ENCODE data around the gene E2F1. TPM values are rescaled to one million over a fixed set of nuclear protein-coding genes. Genes with fewer than 3 reads are reported as not detected.

Gene E2F1
- total RNA-seq, 4 donors from 2014 or later: 2.1 to 32.2 (median 4.9) TPM

- no peak overlapping the region for H3K27ac ChIP-seq
- peaks cover 0 to 4% (median 0%) of the 10 kb centered on the region in 4 donors for H3K4me1 ChIP-seq
- no peak overlapping the region for H3K4me3 ChIP-seq
- H3K27me3 ChIP-seq: no peaks in the 10 kb centered on the region
- H3K36me3 ChIP-seq: peaks cover 0 to 56% (median 0%) of the 10 kb centered on the region in 3 donors
- H3K9me3 ChIP-seq: no peaks in the 10 kb centered on the region
- no peak for DNase-seq
- no peak for TF ChIP-seq POLR2A (IDR thresholded peaks at IDR 0.05)
- TF ChIP-seq, protein P1, sequence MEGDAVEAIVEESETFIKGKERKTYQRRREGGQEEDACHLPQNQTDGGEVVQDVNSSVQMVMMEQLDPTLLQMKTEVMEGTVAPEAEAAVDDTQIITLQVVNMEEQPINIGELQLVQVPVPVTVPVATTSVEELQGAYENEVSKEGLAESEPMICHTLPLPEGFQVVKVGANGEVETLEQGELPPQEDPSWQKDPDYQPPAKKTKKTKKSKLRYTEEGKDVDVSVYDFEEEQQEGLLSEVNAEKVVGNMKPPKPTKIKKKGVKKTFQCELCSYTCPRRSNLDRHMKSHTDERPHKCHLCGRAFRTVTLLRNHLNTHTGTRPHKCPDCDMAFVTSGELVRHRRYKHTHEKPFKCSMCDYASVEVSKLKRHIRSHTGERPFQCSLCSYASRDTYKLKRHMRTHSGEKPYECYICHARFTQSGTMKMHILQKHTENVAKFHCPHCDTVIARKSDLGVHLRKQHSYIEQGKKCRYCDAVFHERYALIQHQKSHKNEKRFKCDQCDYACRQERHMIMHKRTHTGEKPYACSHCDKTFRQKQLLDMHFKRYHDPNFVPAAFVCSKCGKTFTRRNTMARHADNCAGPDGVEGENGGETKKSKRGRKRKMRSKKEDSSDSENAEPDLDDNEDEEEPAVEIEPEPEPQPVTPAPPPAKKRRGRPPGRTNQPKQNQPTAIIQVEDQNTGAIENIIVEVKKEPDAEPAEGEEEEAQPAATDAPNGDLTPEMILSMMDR (IDR thresholded peaks at IDR 0.05): no peak
Measured at GRCh38 chr20:33709398-33709797, 23.2 kb upstream of the E2F1 start.

- no peak for TF ChIP-seq POLR2A (IDR thresholded peaks at IDR 0.05)
- TF ChIP-seq, protein P1 (IDR thresholded peaks at IDR 0.05): no peak
- Histone ChIP-seq H3K27ac (no peak overlapping the region), H3K9me3 (no peaks in the 10 kb centered on the region), H3K4me1 (peaks cover 0 to 4% (median 0%) of the 10 kb centered on the region in 4 donors), H3K27me3 (no peaks in the 10 kb centered on the region), H3K36me3 (peaks cover 0 to 40% (median 0%) of the 10 kb centered on the region in 3 donors), H3K4me3 (no peak overlapping the region)
- no peak for DNase-seq
Measured at GRCh38 chr20:33707668-33708067, 21.5 kb upstream of the E2F1 start.

GRCh38 chr20:33704197-33704924 lies 18.2 kb upstream of the E2F1 start:
- peaks cover 0 to 20% (median 0%) of the 10 kb centered on the region in 3 donors for H3K36me3 ChIP-seq
- H3K9me3 ChIP-seq: no peaks in the 10 kb centered on the region
- no peaks in the 10 kb centered on the region for H3K27me3 ChIP-seq
- no peak for DNase-seq
- no peak overlapping the region for H3K27ac ChIP-seq
- TF ChIP-seq, protein P1 (IDR thresholded peaks at IDR 0.05): no peak
- no peaks in the 10 kb centered on the region for H3K4me1 ChIP-seq
- no peak overlapping the region for H3K4me3 ChIP-seq

GRCh38 chr20:33703498-33704137 lies 17.4 kb upstream of the E2F1 start:
- TF ChIP-seq, protein P1 (IDR thresholded peaks at IDR 0.05): no peak
- TF ChIP-seq POLR2A (IDR thresholded peaks at IDR 0.05): no peak
- Histone ChIP-seq H3K27me3 (no peaks in the 10 kb centered on the region), H3K27ac (no peak overlapping the region), H3K4me3 (no peak overlapping the region), H3K36me3 (peaks cover 0 to 20% (median 0%) of the 10 kb centered on the region in 3 donors), H3K9me3 (no peaks in the 10 kb centered on the region), H3K4me1 (no peaks in the 10 kb centered on the region)
- no peak for DNase-seq

GRCh38 chr20:33702861-33703260 lies 16.7 kb upstream of the E2F1 start:
- DNase-seq: no peak

More at GRCh38 chr20:33702861-33703260, 16.7 kb upstream of the E2F1 start:
- Histone ChIP-seq H3K4me1 (no peaks in the 10 kb centered on the region), H3K9me3 (no peaks in the 10 kb centered on the region), H3K27me3 (no peaks in the 10 kb centered on the region), H3K36me3 (peaks cover 0 to 20% (median 0%) of the 10 kb centered on the region in 3 donors), H3K4me3 (no peak overlapping the region), H3K27ac (no peak overlapping the region)
- no peak for TF ChIP-seq POLR2A (IDR thresholded peaks at IDR 0.05)
- TF ChIP-seq, protein P1 (IDR thresholded peaks at IDR 0.05): no peak
